ENCODE data around the gene STPG3. TPM values are rescaled to one million over a fixed set of nuclear protein-coding genes. Genes with fewer than 3 reads are reported as not detected.

STPG3 gene
- total RNA-seq, 2 experiments from 2014 or later = not detected

- CTCF ChIA-PET = no interaction called here
Observed at GRCh38 chr9:137215196-137215986, 35.7 kb upstream of the STPG3 start.

GRCh38 chr9:137216188-137216965 lies 34.7 kb upstream of the STPG3 start:
- no peaks in the 10 kb centered on the region for H3K27me3 Mint-ChIP-seq
- ATAC-seq (ENCODE audit: poor library complexity) = no peak
- CTCF ChIA-PET = no interaction called here
- Histone ChIP-seq H3K4me1 (ENCODE audit: insufficient read depth, low read length) (peaks cover under 1% of the 10 kb centered on the region), H3K36me3 (ENCODE audit: insufficient read depth, low read length) (peaks cover 6% of the 10 kb centered on the region), H3K9me3 (ENCODE audit: control insufficient read depth in 1 of 2, insufficient read depth in 1 of 2, low read length in 2 of 2) (no peaks in the 10 kb centered on the region), H3K27ac (ENCODE audit: low read depth in 1 of 2, low read length in 2 of 2) (no peak overlapping the region), H3K27me3 (ENCODE audit: control insufficient read depth in 1 of 2, insufficient read depth in 2 of 2, low read length in 2 of 2) (no peaks in the 10 kb centered on the region), H3K4me3 (ENCODE audit: low read length) (no peak overlapping the region)
- no peaks in the 10 kb centered on the region for H3K4me1 Mint-ChIP-seq (ENCODE audit: low read depth)
- no peaks in the 10 kb centered on the region for H3K9me3 Mint-ChIP-seq
- no peaks in the 10 kb centered on the region for H3K36me3 Mint-ChIP-seq (ENCODE audit: low read depth)
- POLR2A ChIA-PET = interaction anchor here (1.0 kb wide), 1 partner anchor 12 kb away, joined by 3 read pairs; no protein-coding TSS in a partner anchor
- H3K27ac Mint-ChIP-seq = no peak overlapping the region
- no peak for TF ChIP-seq CTCF (IDR thresholded peaks at IDR 0.05)
- intact Hi-C loops (cut with DNase I, micrococcal nuclease) = no loop called here
- no peak overlapping the region for H3K4me3 Mint-ChIP-seq
- no peak for DNase-seq

More at GRCh38 chr9:137215196-137215986, 35.7 kb upstream of the STPG3 start:
- H3K9me3 Mint-ChIP-seq = no peaks in the 10 kb centered on the region
- POLR2A ChIA-PET = interaction anchor here (1.0 kb wide), 2 partner anchors 7 to 11 kb away, joined by 3 read pairs; no protein-coding TSS in a partner anchor
- intact Hi-C loops (cut with DNase I, micrococcal nuclease) = no loop called here
- no peaks in the 10 kb centered on the region for H3K27me3 Mint-ChIP-seq
- no peaks in the 10 kb centered on the region for H3K9me3 ChIP-seq (ENCODE audit: control insufficient read depth in 1 of 2, insufficient read depth in 1 of 2, low read length in 2 of 2)
- no peak overlapping the region for H3K27ac Mint-ChIP-seq
- DNase-seq (no peak), ATAC-seq (ENCODE audit: poor library complexity) (no peak)
- H3K27ac ChIP-seq (ENCODE audit: low read depth in 1 of 2, low read length in 2 of 2) = no peak overlapping the region
- H3K4me3 ChIP-seq (ENCODE audit: low read length) = no peak overlapping the region
- no peaks in the 10 kb centered on the region for H3K4me1 ChIP-seq (ENCODE audit: insufficient read depth, low read length)
- no peak for TF ChIP-seq CTCF (IDR thresholded peaks at IDR 0.05)
- H3K4me3 Mint-ChIP-seq = no peak overlapping the region
- no peaks in the 10 kb centered on the region for H3K27me3 ChIP-seq (ENCODE audit: control insufficient read depth in 1 of 2, insufficient read depth in 2 of 2, low read length in 2 of 2)
- no peaks in the 10 kb centered on the region for H3K4me1 Mint-ChIP-seq (ENCODE audit: low read depth)
- no peaks in the 10 kb centered on the region for H3K36me3 Mint-ChIP-seq (ENCODE audit: low read depth)
- peaks cover 6% of the 10 kb centered on the region for H3K36me3 ChIP-seq (ENCODE audit: insufficient read depth, low read length)

GRCh38 chr9:137217276-137218211 lies 33.5 kb upstream of the STPG3 start:
- TF ChIP-seq CTCF (IDR thresholded peaks at IDR 0.05) = no peak
- CTCF ChIA-PET = no interaction called here
- peaks cover 8% of the 10 kb centered on the region for H3K4me1 ChIP-seq (ENCODE audit: insufficient read depth, low read length)
- no peaks in the 10 kb centered on the region for H3K27me3 ChIP-seq (ENCODE audit: control insufficient read depth in 1 of 2, insufficient read depth in 2 of 2, low read length in 2 of 2)
- no peaks in the 10 kb centered on the region for H3K4me1 Mint-ChIP-seq (ENCODE audit: low read depth)
- intact Hi-C loops (cut with DNase I, micrococcal nuclease) = no loop called here
- DNase-seq (peak in 1 of 14 experiments; percentile 32), ATAC-seq (ENCODE audit: poor library complexity) (no peak)
- no peaks in the 10 kb centered on the region for H3K27me3 Mint-ChIP-seq
- H3K27ac Mint-ChIP-seq = no peak overlapping the region
- peak overlapping the region; percentile 30 for H3K4me3 Mint-ChIP-seq
- H3K36me3 ChIP-seq (ENCODE audit: insufficient read depth, low read length) = peaks cover 6% of the 10 kb centered on the region
- no peak overlapping the region for H3K4me3 ChIP-seq (ENCODE audit: low read length)
- H3K27ac ChIP-seq (ENCODE audit: low read depth in 1 of 2, low read length in 2 of 2) = no peak overlapping the region
- POLR2A ChIA-PET = no interaction called here
- no peaks in the 10 kb centered on the region for H3K9me3 ChIP-seq (ENCODE audit: control insufficient read depth in 1 of 2, insufficient read depth in 1 of 2, low read length in 2 of 2)
- H3K9me3 Mint-ChIP-seq = no peaks in the 10 kb centered on the region
- no peaks in the 10 kb centered on the region for H3K36me3 Mint-ChIP-seq (ENCODE audit: low read depth)

Data from CD4-positive, alpha-beta T cell (primary cell).